ENCODE data around the gene CD81.

The CD81 gene

DNA sequence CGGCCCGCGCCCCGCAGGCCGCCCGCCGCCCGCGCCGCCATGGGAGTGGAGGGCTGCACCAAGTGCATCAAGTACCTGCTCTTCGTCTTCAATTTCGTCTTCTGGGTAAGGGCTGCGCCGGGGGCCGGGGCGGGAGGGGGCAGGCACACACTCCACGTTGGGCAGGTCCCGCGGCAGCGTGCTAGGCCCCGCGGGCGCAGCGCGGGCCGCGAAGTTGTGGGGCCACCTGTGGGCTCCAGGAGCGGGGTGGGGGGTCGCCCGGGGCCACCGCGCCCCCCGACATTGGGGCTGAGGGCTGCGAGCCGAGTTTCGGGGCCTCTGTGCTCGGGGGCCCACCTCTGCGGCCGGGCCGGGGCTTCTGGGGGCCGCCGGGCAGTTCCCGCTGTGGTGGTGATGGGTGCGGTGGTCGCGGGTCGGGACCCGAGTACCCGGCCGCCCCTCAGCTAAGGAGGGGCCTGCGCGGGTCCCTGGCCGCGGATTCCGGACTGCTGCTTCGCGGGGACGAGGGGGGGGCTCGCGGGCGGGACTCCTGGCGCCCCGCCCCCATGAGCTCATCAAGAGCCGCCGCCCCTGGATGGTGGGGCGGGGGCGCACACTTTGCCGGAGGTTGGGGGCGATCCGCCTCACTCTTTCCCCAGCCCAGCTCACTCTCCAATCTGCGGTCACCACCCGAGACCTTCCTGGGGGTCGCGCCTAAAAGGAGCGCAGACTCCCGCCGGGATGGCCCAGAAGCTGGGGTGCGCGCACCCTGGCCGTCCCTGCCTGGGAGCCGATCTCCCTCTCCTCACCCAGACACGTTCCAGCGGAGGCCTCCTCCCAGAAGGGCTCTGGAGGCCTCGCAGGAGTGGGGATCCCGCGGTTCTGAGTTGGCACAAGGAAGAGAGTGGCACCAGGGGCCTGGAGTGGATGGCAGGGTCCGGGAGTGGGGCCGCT, 667 bp downstream of the CD81 start:
- no peak for DNase-seq

- DNase-seq: no peak
Observed at GRCh38 chr11:2378527-2379210, 1.6 kb downstream of the CD81 start.

GRCh38 chr11:2379466-2380174, 2.5 kb downstream of the CD81 start:
- no peak for DNase-seq

DNA sequence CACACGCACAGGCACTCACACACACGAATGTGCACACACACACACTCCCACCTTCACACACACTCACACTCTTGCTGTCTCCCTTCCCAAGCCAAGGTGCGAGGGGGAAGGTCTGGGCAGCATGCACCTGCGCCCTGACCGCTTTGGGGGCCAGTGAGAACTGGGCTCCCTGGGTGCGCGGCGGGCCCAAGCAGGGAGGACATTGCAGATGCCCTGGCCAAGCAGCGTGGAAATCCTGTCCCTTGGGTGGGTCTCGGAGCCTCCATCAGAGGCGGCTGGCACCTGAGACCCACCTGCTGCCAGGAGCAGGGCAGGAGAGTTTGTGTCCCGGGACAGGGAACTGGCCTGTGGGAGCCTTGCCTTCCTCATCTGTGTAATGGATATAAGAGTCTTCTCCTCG, 3.3 kb downstream of the CD81 start:
- no peak for DNase-seq

DNA sequence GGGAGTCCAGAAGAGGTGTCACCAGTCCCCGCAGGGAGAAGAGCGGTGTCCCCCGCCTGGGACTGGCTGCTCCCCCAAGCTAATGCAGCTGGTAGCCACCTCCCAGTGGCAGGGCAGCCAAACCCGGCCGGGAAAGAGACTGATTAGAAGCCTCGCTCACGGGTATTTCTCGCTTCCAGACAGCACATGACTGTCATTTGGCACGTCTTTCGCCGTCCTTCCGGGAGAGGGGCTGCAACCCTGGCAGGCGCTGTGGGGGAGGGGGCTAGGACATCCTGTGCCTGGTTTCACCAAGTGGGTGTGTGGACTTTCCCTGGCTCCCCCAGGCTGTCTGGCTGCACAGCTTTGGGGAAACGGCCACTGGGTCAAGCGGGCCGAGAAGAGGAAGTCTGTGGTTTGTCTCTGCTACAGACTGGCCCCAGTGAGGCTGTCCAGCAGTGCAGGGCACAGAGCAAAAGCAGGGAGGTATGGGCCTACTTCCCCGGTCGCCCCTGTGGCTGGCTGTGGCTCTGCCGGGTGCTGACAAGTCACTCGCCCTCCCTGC, 3.8 kb downstream of the CD81 start:
- no peak for DNase-seq

DNA sequence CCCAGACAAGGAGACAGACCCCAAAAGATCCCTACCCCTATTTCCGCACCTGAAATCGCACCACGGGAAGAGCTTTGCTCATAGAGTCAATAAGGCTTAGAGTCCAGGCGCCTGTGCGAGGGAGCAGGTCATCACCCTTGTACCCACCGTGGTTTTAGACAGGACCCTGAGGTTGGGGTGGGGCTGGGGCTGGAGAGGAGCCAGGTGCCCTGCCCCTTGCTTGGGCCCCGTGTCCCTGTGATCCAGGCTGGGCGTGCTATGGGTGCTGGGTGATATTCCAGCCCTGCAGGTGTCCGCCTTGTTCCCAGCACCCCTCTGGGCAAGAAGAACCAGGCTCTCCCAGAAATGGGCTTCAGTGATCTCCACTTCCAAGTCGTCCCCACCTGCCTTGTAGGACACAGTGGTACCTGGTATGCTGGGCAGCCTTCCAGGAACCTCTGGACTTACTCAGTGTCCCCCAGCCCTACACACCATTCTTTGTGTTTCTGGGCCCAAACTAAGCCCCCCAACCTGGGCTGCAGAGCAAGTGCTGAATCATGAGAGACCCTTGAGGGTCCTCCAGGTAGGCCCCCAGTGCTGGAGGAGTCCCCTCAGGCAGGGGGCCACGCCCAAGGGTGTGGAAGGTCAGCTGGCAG, 4.5 kb downstream of the CD81 start:
- no peak for DNase-seq

DNA sequence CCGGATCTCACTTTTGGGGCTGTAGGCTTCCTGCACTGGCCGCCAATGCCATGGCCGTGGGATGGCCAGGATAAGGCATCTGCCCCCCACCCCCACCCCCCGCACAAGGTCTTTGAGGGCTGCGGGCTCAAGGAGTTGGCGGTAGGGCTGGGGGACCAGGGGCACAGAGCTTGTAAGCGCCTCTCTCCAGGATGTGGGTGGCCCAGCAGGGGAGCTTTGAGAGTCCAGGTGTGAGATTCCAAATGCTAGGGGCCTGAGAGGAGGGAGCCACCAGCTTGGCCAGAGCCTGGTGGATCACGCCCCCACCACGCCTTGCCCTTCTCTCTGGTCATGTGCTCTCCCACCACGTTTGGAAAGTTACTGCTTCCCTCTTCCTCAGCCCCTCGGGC, 5.0 kb downstream of the CD81 start:
- no peak for DNase-seq

DNA sequence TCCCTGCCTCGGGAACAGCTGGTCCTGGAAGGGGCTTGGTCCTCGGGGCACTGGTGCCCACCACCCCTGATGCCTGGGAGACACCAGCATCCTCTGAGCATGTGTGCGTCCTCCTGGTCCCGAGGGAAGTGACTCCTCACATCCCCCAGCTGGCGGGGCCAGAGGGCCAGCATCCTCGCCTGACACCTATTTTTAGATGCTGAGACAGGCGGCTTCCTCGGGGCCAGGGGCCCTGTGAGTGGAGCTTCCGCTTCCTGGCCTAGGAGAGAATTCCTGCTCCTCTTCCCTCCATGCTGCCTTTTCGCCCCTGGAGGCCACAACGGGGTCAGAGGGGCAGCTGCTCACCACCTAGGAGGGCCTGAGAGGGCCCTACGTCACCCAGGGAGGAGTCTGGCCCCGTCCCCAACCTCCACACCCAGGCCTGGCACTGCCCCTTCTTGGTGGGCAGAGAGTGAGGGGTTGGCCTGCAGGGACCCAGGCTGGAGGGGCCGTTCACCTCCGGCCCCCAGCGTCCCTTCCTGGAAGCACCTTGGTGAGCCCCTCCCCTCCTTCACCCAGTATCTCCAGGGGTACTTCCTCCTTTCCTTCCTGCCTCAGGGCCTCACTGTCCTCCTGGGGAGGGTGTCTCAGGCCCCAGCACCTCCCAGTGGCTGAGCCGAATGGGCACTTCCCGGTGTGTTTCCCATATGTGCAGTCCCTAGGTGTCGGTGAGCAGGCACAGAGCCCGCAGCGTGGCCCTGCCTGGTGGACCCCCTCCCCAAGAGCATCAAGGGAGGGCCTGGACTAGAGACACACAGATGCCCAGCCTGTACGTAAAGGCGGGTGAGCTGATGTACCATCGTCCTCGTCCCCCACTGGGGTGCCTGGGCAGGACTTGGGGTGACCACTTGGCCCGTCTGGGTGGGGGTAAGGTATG, 6.1 kb downstream of the CD81 start:
- DNase-seq: no peak

DNA sequence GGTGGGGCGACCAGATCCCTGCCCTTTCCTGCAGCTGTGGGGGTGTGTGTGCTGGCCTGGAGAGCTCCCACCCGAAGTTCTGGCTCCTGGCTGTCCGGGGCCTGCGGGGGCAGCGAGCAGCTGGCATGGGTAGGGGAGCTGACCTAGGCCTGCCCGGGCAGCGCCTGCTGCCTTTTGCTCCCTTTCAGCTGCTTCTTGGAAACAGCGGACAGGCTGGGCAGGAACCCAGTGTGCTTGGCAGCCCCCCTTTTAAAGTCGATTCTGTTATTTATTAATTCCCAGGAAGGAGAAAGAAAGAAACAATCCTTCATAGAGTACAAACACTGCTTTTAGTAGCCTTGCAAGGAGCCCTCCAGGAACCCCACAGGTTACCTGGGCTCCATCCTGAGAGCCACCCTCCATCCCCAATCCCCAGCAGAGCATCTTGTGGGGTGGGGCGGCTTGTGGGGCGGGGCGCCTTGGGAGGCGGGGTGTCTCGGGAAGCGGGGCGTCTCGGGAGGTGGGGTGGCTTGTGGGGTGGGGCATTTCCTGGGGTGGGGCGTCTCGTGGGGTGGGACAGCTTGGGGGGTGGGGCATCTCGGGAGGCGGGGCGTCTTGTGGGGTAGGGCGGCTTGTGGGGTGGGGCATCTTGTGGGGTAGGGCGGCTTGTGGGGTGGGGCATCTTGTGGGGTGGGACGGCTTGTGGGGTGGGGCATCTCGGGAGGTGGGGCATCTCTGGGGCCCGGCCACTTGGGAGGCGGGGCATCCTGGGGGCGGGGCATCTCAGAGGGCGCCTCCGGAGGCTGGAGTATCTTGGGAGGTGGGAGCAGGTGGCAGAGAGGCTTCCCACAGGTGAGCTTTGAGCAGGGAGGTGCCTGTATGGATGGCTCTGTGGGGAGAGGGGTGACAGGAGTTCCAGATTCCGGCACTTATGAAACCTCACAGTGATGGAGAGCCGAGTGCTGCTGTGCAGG, 7.0 kb downstream of the CD81 start:
- DNase-seq: no peak

- DNase-seq: no peak
Observed at GRCh38 chr11:2385156-2386151, 8.3 kb downstream of the CD81 start.

- DNase-seq: no peak
Observed at GRCh38 chr11:2386591-2386990, 9.5 kb downstream of the CD81 start.

- DNase-seq: no peak
Observed at GRCh38 chr11:2387266-2387987, 10.3 kb downstream of the CD81 start.

DNA sequence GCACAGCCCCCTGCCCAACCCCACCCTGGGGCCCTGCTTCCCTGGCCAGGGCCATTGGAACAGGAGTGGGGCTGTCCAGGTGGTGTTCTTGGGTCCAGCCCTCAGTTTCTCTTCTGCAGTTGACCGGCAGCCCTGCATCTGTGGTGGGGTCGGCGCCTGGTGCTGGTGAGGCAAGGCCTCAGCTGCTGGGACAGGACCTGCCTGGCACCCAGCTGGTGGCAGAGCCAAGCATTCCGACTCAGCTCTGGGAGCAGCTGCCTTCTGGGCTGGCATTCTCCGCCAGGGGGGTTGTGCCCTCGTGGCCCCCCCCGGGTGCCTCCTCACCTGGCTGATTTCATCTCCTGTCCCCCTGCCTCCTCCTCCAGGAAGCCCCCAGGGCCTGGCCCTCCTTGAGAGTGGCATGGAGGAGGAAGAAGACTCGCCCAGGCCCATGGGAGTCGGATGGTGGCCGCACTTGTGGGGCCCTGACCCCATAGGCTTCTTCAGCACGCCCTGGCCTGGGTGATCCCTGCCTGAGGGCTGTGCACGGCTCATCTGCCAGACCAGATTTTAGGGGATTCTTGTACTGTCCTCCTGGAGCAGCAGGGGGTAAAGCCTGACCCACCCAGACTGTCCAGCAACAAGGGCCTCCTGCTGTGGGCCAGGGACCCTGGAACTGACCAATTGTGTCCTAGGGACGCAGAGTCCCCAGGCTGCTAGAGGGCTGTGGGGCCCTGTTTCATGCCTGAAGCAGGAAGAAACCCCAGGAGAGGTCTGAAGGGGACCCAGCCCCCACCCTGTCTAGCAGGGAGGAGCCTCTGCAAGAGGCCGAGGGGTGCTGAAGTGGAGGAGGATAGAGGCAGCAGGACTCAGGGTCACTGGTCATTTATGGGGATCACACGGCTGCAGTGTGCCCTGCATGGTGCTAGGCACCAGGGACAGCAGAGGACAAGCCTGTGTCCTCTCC, 11.6 kb downstream of the CD81 start:
- no peak for DNase-seq

DNA sequence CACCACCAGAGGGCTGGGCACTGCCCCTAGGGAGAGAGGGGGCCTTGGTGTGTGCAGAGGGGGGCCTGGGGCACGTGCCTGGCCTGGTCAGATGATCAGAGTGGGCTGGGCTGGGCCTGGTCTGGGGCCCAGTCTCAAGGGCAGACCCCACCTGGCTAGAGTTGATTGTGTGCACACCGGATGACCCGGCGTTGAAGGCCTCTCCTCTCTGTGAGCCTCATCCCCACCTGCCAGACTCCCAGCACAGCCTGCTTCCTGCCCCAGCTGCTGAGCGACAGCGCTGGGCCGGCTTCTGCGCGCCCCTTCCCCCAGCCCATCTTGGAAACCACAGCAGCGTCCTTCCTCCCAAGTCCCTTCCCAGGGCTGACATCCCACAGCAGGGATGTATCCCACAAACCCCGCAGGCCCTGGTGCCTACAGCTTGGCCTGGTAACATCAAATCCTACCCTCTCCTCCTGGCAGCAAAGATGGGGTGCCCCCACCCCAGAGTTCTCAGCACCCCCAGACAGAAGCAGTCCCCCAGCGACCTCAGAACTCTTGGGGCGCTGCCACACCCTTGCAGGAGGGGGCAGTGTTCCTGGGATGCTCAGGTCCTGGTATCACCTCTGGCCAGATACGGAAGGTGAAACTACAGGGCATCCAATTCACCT, 12.4 kb downstream of the CD81 start:
- no peak for DNase-seq

DNA sequence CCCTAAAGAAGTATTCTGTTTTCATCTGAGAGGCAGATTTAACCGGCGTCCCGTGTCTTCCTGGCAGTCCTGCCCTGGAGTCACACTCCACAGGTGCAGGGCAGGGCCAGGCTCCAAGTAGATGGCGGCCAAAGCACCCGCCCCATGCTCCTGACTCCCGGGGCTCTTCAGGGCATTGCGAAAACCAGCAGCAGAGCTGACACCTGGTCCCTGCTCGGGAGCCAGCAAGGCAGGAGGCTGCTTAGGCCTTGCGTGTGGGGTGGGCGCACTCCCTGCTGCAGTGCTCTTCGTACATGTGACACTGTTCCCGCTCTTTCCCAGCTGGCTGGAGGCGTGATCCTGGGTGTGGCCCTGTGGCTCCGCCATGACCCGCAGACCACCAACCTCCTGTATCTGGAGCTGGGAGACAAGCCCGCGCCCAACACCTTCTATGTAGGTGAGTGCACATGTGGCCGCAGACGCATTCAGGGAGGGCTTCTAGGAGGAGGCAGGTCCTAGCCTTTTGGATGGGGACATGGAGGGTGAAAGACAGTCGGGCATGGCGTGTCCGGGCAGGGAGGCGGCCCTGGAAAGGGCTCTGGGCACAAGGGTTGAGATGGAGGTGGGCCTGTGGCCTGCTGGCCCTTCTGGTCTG, 13.1 kb downstream of the CD81 start:
- DNase-seq: no peak

GRCh38 chr11:2390725-2391151, 13.6 kb downstream of the CD81 start:
- DNase-seq: no peak
